Inferior parietal cortex (tissue), 1 donor: Measurements from ENCODE around the gene ATPAF1.
"Not testable (repeated sequence)": the region's sequence is repeated elsewhere in the genome, so short reads cannot be mapped to it uniquely, and the experiment has no call there.

ENCODE experiments used
- DNase-seq: peaks from one replicate; pipeline ENCODE4 v3.0.0-alpha.2; 2016; ENCODE audit errors: extremely low spot score

The ATPAF1 gene

GRCh38 chr1:46667782-46668760 lies at the start of gene ATPAF1:
Gene ATPAF1, minus strand, starts transcription at chr1:46668364. Its CDS starts 42 bp downstream, at chr1:46668322.
- DNase-seq: peak; percentile 63

GRCh38 chr1:46717654-46718053 lies 49.5 kb upstream of the ATPAF1 start:
- DNase-seq: no peak

GRCh38 chr1:46714976-46715375 lies 46.8 kb upstream of the ATPAF1 start:
- no peak for DNase-seq

GRCh38 chr1:46708121-46708520 lies 40.0 kb upstream of the ATPAF1 start:
- no peak for DNase-seq

GRCh38 chr1:46705408-46705807 lies 37.2 kb upstream of the ATPAF1 start:
- DNase-seq: no peak

GRCh38 chr1:46703927-46704641 lies 35.9 kb upstream of the ATPAF1 start:
- DNase-seq: no peak

GRCh38 chr1:46699666-46700065 lies 31.5 kb upstream of the ATPAF1 start:
- DNase-seq: no peak

GRCh38 chr1:46697053-46697452 lies 28.9 kb upstream of the ATPAF1 start:
- no peak for DNase-seq

- not testable (repeated sequence) for DNase-seq
Measured at GRCh38 chr1:46694676-46695075, 26.5 kb upstream of the ATPAF1 start.

- DNase-seq: no peak
Measured at GRCh38 chr1:46692811-46693770, 24.9 kb upstream of the ATPAF1 start.

- no peak for DNase-seq
Measured at GRCh38 chr1:46691997-46692790, 24.0 kb upstream of the ATPAF1 start.

GRCh38 chr1:46690931-46691421 lies 22.8 kb upstream of the ATPAF1 start:
- DNase-seq: no peak

GRCh38 chr1:46689897-46690296 lies 21.7 kb upstream of the ATPAF1 start:
- DNase-seq: no peak

GRCh38 chr1:46689356-46689755 lies 21.2 kb upstream of the ATPAF1 start:
- no peak for DNase-seq

GRCh38 chr1:46687921-46688509 lies 19.9 kb upstream of the ATPAF1 start:
- DNase-seq: no peak

GRCh38 chr1:46687093-46687659 lies 19.0 kb upstream of the ATPAF1 start:
- DNase-seq: no peak

- no peak for DNase-seq
Measured at GRCh38 chr1:46686255-46686654, 18.1 kb upstream of the ATPAF1 start.

GRCh38 chr1:46684670-46685069 lies 16.5 kb upstream of the ATPAF1 start:
- DNase-seq: no peak

GRCh38 chr1:46682064-46682463 lies 13.9 kb upstream of the ATPAF1 start:
- DNase-seq: no peak
